Measurements from ENCODE around the gene GSC2.

The GSC2 gene

GRCh38 chr22:19105867-19106802 is 44.0 kb downstream of the GSC2 start:
- Histone ChIP-seq H3K4ac (ENCODE audit: low read depth, low read length) (no peak overlapping the region), H3K79me1 (ENCODE audit: low read length) (peaks cover 41% of the 10 kb centered on the region), H2AK5ac (ENCODE audit: low read length) (no peak overlapping the region), H4K8ac (ENCODE audit: low read depth, low read length) (no peak overlapping the region), H3K4me3 (ENCODE audit: low read length) (no peak overlapping the region), H2BK5ac (ENCODE audit: low read length) (no peak overlapping the region), H3K4me1 (ENCODE audit: control insufficient read depth, low read depth, low read length) (peaks cover 4% of the 10 kb centered on the region), H3K36me3 (ENCODE audit: control insufficient read depth, insufficient read depth, low read length) (no peaks in the 10 kb centered on the region), H3K4me2 (ENCODE audit: low read length) (no peak overlapping the region), H2BK15ac (replicated peaks; ENCODE audit: low read depth) (no peak overlapping the region), H3K23ac (ENCODE audit: low read length) (no peak overlapping the region), H3K9ac (ENCODE audit: low read length) (no peak overlapping the region), H3K79me2 (ENCODE audit: control insufficient read depth, insufficient read depth, low read length) (peaks cover 60% of the 10 kb centered on the region), H3K18ac (ENCODE audit: low read length) (no peak overlapping the region), H4K5ac (ENCODE audit: low read length) (no peak overlapping the region), H2BK120ac (ENCODE audit: low read depth, low read length) (no peak overlapping the region), H3K27ac (ENCODE audit: low read depth, low read length) (no peak overlapping the region), H3K27me3 (ENCODE audit: insufficient read depth, low read length, poor library complexity) (no peaks in the 10 kb centered on the region), H3K56ac (ENCODE audit: low read length) (no peak overlapping the region)
- no CpG with 5 or more reads among the region's 18 CpGs for WGBS (ENCODE audit: extremely low coverage, insufficient coverage, low lambda C conversion rate)
- DNase-seq, result peak; percentile 37

GRCh38 chr22:19105456-19105855 is 44.6 kb downstream of the GSC2 start:
- Histone ChIP-seq H3K27me3 (ENCODE audit: insufficient read depth, low read length, poor library complexity) (no peaks in the 10 kb centered on the region), H3K36me3 (ENCODE audit: control insufficient read depth, insufficient read depth, low read length) (no peaks in the 10 kb centered on the region), H3K4ac (ENCODE audit: low read depth, low read length) (no peak overlapping the region), H3K27ac (ENCODE audit: low read depth, low read length) (no peak overlapping the region), H2AK5ac (ENCODE audit: low read length) (no peak overlapping the region), H2BK15ac (replicated peaks; ENCODE audit: low read depth) (no peak overlapping the region), H3K79me1 (ENCODE audit: low read length) (peaks cover 38% of the 10 kb centered on the region), H3K9ac (ENCODE audit: low read length) (no peak overlapping the region), H3K56ac (ENCODE audit: low read length) (no peak overlapping the region), H4K8ac (ENCODE audit: low read depth, low read length) (no peak overlapping the region), H3K79me2 (ENCODE audit: control insufficient read depth, insufficient read depth, low read length) (peaks cover 61% of the 10 kb centered on the region), H3K23ac (ENCODE audit: low read length) (no peak overlapping the region), H3K4me3 (ENCODE audit: low read length) (no peak overlapping the region), H3K4me1 (ENCODE audit: control insufficient read depth, low read depth, low read length) (peaks cover 4% of the 10 kb centered on the region), H3K4me2 (ENCODE audit: low read length) (no peak overlapping the region), H2BK5ac (ENCODE audit: low read length) (no peak overlapping the region), H4K5ac (ENCODE audit: low read length) (no peak overlapping the region), H2BK120ac (ENCODE audit: low read depth, low read length) (no peak overlapping the region), H3K18ac (ENCODE audit: low read length) (no peak overlapping the region)
- no peak for DNase-seq
- WGBS (ENCODE audit: extremely low coverage, insufficient coverage, low lambda C conversion rate), result no CpG with 5 or more reads among the region's 8 CpGs

GRCh38 chr22:19103880-19104821 is 45.9 kb downstream of the GSC2 start:
- Histone ChIP-seq H4K8ac (ENCODE audit: low read depth, low read length) (no peak overlapping the region), H3K4me2 (ENCODE audit: low read length) (no peak overlapping the region), H3K36me3 (ENCODE audit: control insufficient read depth, insufficient read depth, low read length) (no peaks in the 10 kb centered on the region), H4K5ac (ENCODE audit: low read length) (no peak overlapping the region), H2BK5ac (ENCODE audit: low read length) (no peak overlapping the region), H2BK15ac (replicated peaks; ENCODE audit: low read depth) (no peak overlapping the region), H3K4ac (ENCODE audit: low read depth, low read length) (no peak overlapping the region), H3K4me3 (ENCODE audit: low read length) (no peak overlapping the region), H3K27ac (ENCODE audit: low read depth, low read length) (no peak overlapping the region), H3K79me1 (ENCODE audit: low read length) (peaks cover 33% of the 10 kb centered on the region), H3K9ac (ENCODE audit: low read length) (no peak overlapping the region), H3K18ac (ENCODE audit: low read length) (no peak overlapping the region), H3K4me1 (ENCODE audit: control insufficient read depth, low read depth, low read length) (no peaks in the 10 kb centered on the region), H2AK5ac (ENCODE audit: low read length) (no peak overlapping the region), H3K56ac (ENCODE audit: low read length) (no peak overlapping the region), H3K23ac (ENCODE audit: low read length) (no peak overlapping the region), H2BK120ac (ENCODE audit: low read depth, low read length) (no peak overlapping the region), H3K27me3 (ENCODE audit: insufficient read depth, low read length, poor library complexity) (no peaks in the 10 kb centered on the region), H3K79me2 (ENCODE audit: control insufficient read depth, insufficient read depth, low read length) (peaks cover 54% of the 10 kb centered on the region)
- WGBS (ENCODE audit: extremely low coverage, insufficient coverage, low lambda C conversion rate), result no CpG with 5 or more reads among the region's 5 CpGs
- no peak for DNase-seq

GRCh38 chr22:19098157-19098556 is 51.9 kb downstream of the GSC2 start:
- no peaks in the 10 kb centered on the region for H3K4me1 ChIP-seq (ENCODE audit: control insufficient read depth, low read depth, low read length)
- no peak overlapping the region for H3K9ac ChIP-seq (ENCODE audit: low read length)
- no peak overlapping the region for H2BK15ac ChIP-seq (replicated peaks; ENCODE audit: low read depth)
- H4K5ac ChIP-seq (ENCODE audit: low read length), result no peak overlapping the region
- no peak overlapping the region for H3K27ac ChIP-seq (ENCODE audit: low read depth, low read length)
- H3K27me3 ChIP-seq (ENCODE audit: insufficient read depth, low read length, poor library complexity), result no peaks in the 10 kb centered on the region
- H2AK5ac ChIP-seq (ENCODE audit: low read length), result no peak overlapping the region
- H3K4ac ChIP-seq (ENCODE audit: low read depth, low read length), result no peak overlapping the region
- no peak overlapping the region for H2BK5ac ChIP-seq (ENCODE audit: low read length)
- H3K4me3 ChIP-seq (ENCODE audit: low read length), result no peak overlapping the region
- no peak overlapping the region for H4K8ac ChIP-seq (ENCODE audit: low read depth, low read length)
- no peak overlapping the region for H3K56ac ChIP-seq (ENCODE audit: low read length)
- no peak for DNase-seq
- no peaks in the 10 kb centered on the region for H3K36me3 ChIP-seq (ENCODE audit: control insufficient read depth, insufficient read depth, low read length)
- no peak overlapping the region for H2BK120ac ChIP-seq (ENCODE audit: low read depth, low read length)
- no peak overlapping the region for H3K23ac ChIP-seq (ENCODE audit: low read length)
- H3K4me2 ChIP-seq (ENCODE audit: low read length), result no peak overlapping the region
- peaks cover 12% of the 10 kb centered on the region for H3K79me2 ChIP-seq (ENCODE audit: control insufficient read depth, insufficient read depth, low read length)
- WGBS (ENCODE audit: extremely low coverage, insufficient coverage, low lambda C conversion rate), result no CpG with 5 or more reads among the region's 4 CpGs
- no peak overlapping the region for H3K18ac ChIP-seq (ENCODE audit: low read length)
- H3K79me1 ChIP-seq (ENCODE audit: low read length), result peaks cover 11% of the 10 kb centered on the region

- Histone ChIP-seq H4K5ac (ENCODE audit: low read length) (no peak overlapping the region), H3K27ac (ENCODE audit: low read depth, low read length) (no peak overlapping the region), H3K4ac (ENCODE audit: low read depth, low read length) (no peak overlapping the region), H3K9ac (ENCODE audit: low read length) (no peak overlapping the region), H3K27me3 (ENCODE audit: insufficient read depth, low read length, poor library complexity) (no peaks in the 10 kb centered on the region), H3K79me1 (ENCODE audit: low read length) (peaks cover 10% of the 10 kb centered on the region), H3K23ac (ENCODE audit: low read length) (no peak overlapping the region), H3K36me3 (ENCODE audit: control insufficient read depth, insufficient read depth, low read length) (no peaks in the 10 kb centered on the region), H2BK5ac (ENCODE audit: low read length) (no peak overlapping the region), H3K4me1 (ENCODE audit: control insufficient read depth, low read depth, low read length) (no peaks in the 10 kb centered on the region), H3K4me2 (ENCODE audit: low read length) (no peak overlapping the region), H4K8ac (ENCODE audit: low read depth, low read length) (no peak overlapping the region), H3K4me3 (ENCODE audit: low read length) (no peak overlapping the region), H3K56ac (ENCODE audit: low read length) (no peak overlapping the region), H3K79me2 (ENCODE audit: control insufficient read depth, insufficient read depth, low read length) (peaks cover 10% of the 10 kb centered on the region), H2BK120ac (ENCODE audit: low read depth, low read length) (no peak overlapping the region), H3K18ac (ENCODE audit: low read length) (no peak overlapping the region), H2BK15ac (replicated peaks; ENCODE audit: low read depth) (no peak overlapping the region), H2AK5ac (ENCODE audit: low read length) (no peak overlapping the region)
- no peak for DNase-seq
- WGBS (ENCODE audit: extremely low coverage, insufficient coverage, low lambda C conversion rate), result no CpG with 5 or more reads among the region's 3 CpGs
Measured at GRCh38 chr22:19097518-19097917, 52.6 kb downstream of the GSC2 start.

Data from mesendoderm (in vitro differentiated cells).